GM12878 (cell line): ENCODE measurements around the gene KCNN3. TPM values are rescaled to one million over a fixed set of nuclear protein-coding genes. Genes with fewer than 3 reads are reported as not detected.

Experiments used
- ATF3 ChIP-seq: IDR thresholded peaks from 2 replicates; pipeline ENCODE4 v1.6.1; 2011; ENCODE audit warnings: low read depth, mild to moderate bottlenecking, low read length, moderate library complexity, borderline replicate concordance; ENCODE audit errors: extremely low read depth
- E2F4 ChIP-seq: IDR thresholded peaks from 2 replicates; pipeline ENCODE4 v1.6.1; 2012; ENCODE audit warnings: low read depth, low read length, improper control_type of control experiment
- E4F1 ChIP-seq: fragments of 450-650 bp; IDR thresholded peaks from 2 replicates; pipeline ENCODE4 v1.6.1; 2018; ENCODE audit warnings: borderline replicate concordance, mild to moderate bottlenecking; ENCODE audit not compliant: partially characterized antibody
- MEF2B ChIP-seq: fragments of 450-650 bp; IDR thresholded peaks from 2 replicates; pipeline ENCODE4 v1.6.1; 2018; ENCODE audit warnings: mild to moderate bottlenecking, moderate library complexity; ENCODE audit not compliant: partially characterized antibody, poor library complexity, severe bottlenecking
- NR2F1 ChIP-seq: fragments of 450-650 bp; conservative IDR thresholded peaks from 2 replicates; pipeline ENCODE4 v1.6.1; 2017; ENCODE audit warnings: mild to moderate bottlenecking
- RAD51 ChIP-seq: fragments of 450-650 bp; IDR thresholded peaks from 2 replicates; pipeline ENCODE4 v1.6.1; 2016; ENCODE audit warnings: moderate library complexity, mild to moderate bottlenecking, inconsistent platforms
- polyA plus RNA-seq, 11 experiments: library from polyadenylated mRNA; depleted of rRNA in 4 of 11; unstranded in 6 of 11; stranded (reverse) in 5 of 11; fragments of >200 nt; fragmentation: Nextera tagmentation in 4 of 11; fragmentation: Illumina TruSeq in 1 of 11; extraction: Ambion mirVana in 4 of 11; extraction: Trizol in 1 of 11; gene quantifications; 1 replicate in 1 of 11; 2 replicates in 10 of 11; pipeline versions ENCODE4 v1.2.1 to v1.2.3, GENCODE V29; 2011 to 2016; ENCODE audit warnings: inconsistent platforms in 2 of 11, missing spikeins in 2 of 11, low read depth in 1 of 11
- total RNA-seq, 4 experiments: library from RNA; depleted of rRNA in 3 of 4; stranded (reverse); fragments of >200 nt in 3 of 4; fragmentation: Illumina TruSeq in 1 of 4; extraction: Trizol in 1 of 4; gene quantifications; 2 replicates each; pipeline versions ENCODE4 v1.2.1 to v1.2.3, GENCODE V29; 2013 to 2021

Gene KCNN3
- total and polyA plus RNA-seq, 10 of the 15 experiments (the other 5 are each of a cell fraction or from before 2014, with no cell fraction given) = 3.5 to 26.4 (median 14.9) TPM

- TF ChIP-seq E4F1 (no peak), RAD51 (no peak), MEF2B (no peak), E2F4 (no peak), ATF3 (no peak), NR2F1 (no peak)
Observed at GRCh38 chr1:154802336-154802969, 67.6 kb downstream of the KCNN3 start (continued).
